Islet precursor cell (in vitro differentiated cells): Measurements from ENCODE around the gene RPL39L.
"Not testable (repeated sequence)": the region's sequence is repeated elsewhere in the genome, so short reads cannot be mapped to it uniquely, and the experiment has no call there.

Source experiments
- DNase-seq: peaks from one replicate; pipeline ENCODE4 v3.0.0-alpha.2; 2018

The RPL39L gene

DNA sequence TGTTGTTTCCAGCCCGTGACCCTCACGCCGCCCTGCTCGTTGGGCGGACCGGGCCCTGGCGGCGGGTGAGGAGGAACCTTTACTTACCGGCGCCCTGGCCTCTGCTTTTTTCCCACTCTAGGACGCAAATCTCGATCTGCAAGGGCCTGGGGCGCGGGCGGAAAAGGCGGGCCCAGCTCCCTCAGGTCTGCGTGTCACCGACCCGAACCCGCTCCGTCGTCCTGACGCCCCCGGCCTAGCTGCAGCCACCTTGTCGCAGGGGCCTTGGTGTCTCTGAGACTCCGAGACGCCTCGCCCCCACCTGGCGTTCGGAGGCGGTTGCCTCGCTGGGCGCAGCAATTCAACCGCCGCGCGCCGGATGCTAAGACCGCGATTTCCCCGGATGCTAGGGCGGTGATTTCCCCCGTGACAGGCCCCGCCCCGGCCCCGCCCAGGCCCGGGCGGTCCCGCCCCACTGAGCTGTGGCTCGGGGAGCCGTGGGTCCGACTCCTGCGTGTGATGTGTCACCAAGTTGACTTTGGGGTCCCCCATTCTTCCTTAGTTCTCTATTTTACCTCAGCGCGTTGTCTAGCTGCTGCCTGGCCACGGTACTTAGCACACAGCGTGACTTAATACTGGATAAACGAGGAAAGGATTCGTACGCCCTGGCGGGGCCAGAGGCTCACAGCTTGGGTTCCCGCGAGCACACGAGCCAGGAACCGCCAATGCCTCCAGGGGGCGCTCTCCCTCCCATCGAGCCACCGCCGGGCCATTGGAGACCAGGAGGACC, at the start of gene RPL39L:
Gene RPL39L, minus strand, starts transcription at position 371 of the 769 bp plus-strand sequence. CDS start 18,196 bp downstream, outside the sequence.
- DNase-seq: peak; percentile 94

DNA sequence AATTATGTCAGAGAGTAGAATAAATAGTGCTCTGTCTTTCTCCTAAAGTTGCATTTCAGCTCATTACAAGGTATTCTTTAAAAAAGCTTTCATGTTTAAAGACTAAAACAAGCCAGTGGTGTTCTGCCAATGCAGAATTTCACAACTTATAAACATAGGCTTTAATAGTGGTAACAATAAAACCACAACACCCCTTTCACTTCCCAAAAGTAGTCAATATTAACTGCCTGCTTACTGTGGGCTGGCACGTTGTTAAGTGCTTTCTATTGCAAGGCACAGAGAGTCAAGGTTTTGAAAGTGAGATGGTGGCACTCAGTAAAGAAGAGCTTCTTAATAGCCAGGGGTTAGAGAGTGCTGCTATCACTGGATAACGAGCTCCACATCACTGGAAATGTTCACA, 49.6 kb upstream of the RPL39L start:
- peak; percentile 12 for DNase-seq

DNA sequence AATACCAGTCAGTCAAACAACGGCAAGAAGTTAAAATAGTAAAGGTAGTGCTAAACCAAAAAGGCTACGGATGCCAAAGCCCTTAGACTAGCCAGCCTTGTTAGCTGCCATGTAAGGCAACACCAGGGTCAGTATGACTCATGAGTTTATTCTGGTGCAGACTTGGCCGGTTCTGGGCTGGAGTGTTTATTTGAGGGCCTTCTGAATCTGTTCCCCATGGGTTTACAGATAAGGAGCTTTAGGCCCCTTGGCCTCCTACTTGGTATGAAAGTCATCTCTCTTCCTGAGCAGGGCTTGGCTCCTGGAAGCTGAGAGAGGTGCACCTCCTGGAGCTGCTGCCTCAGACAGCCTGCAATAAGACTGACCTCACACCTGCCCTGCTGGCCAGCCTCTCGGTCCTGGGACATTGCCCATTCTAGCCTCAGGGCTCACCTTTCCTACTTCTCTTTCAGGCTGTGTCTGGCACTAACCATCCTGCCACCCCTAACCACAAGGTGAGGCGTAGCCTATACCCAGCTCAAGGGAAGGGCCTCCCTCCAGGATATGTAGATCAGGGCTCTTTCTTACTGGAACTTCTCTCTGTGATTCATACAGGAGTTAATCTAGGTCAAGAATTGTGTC, 47.6 kb upstream of the RPL39L start:
- peak; percentile 79 for DNase-seq

DNA sequence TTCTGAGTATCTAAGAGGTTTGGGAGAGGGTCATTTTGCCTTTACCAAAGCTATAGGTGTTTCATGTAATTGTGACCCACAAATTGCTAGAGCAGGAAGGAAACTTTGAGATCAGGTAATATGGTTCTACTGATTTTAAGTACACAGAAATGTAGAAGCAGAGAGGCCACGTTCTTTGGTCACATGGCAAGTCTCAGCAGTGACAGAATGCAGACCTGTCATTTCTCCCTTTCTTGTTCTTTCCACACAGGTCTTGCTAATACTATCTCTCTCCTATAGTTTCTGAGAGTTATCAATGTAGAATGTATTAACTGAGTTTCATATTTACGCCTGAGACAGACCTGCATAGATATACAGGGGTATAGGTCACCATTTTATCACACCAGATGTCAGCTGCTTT, 47.1 kb upstream of the RPL39L start:
- DNase-seq: no peak

DNA sequence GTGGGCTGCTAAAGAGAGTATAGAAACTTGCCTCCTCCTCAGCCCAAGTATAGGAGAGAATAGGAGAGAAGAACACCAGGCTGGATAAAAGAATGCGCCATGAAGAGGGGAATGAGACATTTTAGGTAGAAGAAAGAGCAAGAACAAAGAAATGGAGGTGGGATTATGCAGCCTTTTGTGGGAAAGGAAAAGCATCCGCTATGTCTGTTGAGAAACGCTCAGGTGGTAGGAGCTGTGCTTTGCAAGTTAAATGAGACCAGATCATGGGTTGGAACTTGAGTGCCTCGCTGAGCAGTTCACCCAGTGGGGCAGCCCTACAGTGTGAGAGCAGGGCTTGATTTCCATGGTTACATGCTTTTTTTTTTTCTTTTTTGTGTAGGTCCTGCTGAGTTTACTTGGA, 46.5 kb upstream of the RPL39L start:
- peak; percentile 60 for DNase-seq

DNA sequence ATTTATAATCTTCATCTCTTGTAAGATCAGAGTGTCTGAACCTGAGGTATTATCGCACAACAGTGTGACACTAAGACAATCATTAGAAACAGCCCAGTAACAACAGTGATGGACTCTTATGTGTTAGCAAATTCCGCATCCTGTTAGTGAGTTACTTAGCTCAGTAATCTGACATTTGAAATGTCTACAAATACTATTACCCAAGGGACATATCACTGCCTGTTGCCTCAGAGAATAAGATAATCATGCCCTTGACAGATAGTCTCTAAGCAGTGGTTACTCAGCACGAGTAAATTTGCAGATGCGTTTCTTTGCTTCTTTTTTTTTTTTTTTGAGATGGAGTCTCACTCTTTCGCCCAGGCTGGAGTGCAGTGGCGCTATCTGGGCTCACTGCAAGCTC, 44.6 kb upstream of the RPL39L start:
- peak; percentile 2 for DNase-seq

DNA sequence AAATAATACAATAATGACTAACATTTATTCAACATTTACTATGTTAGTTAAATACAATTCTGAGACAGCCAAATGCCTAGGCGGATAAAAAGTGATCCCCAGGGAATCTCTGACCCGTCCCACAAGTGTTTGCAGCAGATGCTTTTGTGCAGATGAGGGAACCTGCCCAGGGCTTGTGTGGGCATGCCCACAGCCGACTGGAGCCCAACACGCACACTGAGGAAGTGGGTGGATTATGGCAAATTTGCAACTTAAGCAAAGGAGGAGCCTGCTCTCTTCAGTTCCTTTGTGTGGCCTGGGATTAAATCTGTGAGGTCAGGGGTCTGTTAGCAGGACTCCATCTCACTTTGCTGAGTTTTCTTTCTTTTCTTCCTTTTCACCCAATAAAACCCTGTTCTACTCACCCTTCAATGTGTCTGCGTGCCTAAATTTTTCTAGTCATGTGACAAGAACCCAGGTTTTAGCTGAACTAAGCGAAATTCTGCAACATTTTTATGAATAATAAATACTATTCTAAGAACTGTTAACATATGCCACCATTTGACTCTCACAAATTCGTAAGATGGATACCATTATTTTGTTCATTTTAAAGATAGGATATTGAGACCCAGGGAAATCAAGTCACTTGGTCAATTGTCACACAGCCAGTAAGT, 44.0 kb upstream of the RPL39L start:
- DNase-seq: peak; percentile 58

DNA sequence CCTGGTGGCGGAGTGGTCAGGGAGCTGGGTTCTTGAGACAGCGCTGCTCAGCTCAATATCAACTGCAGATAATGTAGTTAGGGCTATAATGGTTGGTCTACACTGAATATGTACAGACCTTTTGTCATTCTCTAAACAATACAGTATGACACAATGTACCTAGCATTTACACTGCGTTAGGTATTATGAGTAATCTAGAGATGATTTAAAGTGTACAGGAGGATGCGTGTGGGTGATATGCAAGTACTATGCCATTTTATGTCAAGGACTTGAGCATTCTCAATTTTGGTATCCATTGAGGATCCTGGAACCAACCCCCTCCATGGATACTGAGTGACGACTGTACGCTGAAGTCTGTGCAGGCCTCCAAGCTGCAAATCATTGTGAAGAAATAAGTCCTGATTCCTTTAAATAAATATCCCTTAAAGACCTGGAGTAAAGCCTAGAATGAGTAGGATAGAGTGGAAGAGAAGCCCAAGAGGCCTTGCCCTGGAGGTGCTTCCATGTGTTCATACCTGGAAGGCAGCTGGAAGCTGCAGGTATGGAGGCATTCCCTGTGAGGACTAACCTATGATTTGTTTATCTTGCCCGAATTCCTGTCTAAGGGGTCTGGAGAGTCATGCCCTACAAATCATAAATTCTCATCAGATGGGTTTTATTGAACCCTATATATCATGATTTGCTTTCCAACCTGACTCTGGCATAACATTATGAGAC, 42.3 kb upstream of the RPL39L start:
- DNase-seq: no peak

DNA sequence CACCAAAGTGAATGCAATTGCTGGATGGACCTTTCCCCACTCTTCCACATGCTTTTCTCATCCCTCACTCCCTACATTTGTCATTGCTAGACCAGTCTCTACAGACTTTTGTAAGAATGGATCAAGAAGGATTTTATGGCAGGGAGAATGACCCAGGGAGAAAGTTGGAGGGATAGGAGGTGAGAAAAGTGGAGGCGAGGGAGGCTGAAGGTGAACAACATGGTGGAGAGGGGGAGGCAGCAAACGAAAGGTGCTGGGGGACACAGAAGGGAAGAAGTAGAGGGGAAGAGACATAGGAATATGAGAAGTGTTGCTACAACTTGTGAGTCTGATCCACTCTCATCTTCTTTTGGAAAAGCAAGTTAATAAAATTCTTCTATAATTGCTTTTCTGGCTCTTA, 33.6 kb upstream of the RPL39L start:
- DNase-seq: no peak

DNA sequence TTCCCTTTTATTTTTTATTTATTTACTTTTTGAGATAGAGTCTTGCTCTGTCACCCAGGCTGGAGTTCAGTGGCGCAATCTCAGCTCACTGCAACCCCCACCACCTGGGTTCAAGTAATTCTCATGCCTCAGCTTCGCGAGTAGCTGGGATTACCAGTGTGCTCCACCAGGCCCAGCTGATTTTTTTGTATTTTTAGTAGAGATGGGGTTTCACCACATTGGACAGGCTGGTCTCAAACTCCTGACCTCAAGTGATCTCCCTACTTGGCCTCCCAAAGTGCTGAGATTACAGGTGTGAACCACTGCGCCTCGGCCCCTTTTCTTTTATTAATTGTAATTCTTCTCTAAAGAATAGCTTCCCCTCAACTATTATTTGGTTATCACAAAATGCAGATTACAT, 31.6 kb upstream of the RPL39L start:
- DNase-seq: not testable (repeated sequence)

DNA sequence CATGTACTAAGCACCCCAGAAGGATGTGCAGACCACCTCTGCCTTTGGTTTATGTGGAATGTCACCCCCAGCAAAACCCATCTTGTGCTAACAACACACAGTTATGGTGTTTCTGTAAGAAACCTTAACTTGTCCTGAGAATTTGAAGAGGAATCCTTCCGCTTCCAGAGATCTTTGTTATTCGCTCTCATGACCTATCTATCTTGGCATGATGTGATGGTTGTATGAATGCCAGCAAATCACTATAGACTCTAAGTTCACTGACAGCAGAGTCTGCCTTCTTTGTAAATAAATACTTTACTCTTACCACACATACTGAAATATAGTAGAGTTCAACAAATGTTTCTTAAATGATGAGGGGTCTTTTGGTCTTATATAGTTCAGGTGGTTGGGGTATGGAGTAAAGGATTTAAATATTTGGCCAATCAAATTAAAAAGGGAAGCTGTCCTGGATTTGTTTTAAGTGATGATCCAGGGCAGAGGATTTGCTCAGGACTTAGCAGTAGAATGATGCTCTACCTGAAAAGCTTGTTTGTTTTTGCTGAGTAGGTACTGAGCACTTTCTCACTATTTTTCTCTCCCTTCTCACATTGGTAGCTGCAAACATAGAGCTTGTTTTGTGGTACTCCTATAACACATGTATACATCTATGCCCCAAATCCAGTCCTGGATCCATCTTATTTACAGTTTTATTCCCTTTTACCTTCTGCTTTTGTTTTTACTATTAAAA, 30.1 kb upstream of the RPL39L start:
- DNase-seq: no peak

DNA sequence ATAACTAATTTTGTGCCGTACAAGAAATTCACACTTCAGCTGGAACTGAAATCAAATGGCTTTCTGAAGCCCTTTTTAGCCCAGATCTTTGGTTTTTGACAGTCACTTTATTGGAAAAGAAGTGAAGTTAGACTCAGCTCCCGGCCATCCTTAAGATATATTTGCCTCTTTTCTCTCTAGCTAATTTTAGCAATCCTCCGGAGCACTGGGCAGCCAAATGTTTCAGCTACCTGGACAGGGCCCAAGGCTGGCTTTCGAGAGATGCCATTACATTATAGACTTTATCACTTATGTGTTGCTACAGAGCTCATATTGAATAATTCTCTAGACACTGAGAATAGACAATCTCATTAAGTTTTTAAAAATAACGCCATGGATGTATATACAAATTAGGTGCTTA, 28.5 kb upstream of the RPL39L start:
- DNase-seq: no peak

DNA sequence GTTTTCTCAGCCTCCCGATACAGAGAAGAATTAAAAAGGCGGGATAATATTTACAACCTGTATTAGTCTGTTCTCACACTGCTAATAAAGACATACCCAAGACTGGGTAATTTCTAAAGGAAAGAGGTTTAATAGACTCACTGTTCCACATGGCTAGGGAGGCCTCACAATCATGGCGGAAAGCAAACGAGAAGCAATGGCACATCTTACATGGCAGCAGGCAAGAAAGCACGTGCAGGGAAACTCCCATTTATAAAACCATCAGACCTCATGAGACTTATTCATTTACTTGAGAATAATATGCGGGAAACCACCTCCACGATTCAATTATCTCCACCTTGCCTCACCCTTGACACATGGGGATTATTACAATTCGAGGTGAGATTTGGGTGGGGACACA, 27.5 kb upstream of the RPL39L start:
- no peak for DNase-seq

DNA sequence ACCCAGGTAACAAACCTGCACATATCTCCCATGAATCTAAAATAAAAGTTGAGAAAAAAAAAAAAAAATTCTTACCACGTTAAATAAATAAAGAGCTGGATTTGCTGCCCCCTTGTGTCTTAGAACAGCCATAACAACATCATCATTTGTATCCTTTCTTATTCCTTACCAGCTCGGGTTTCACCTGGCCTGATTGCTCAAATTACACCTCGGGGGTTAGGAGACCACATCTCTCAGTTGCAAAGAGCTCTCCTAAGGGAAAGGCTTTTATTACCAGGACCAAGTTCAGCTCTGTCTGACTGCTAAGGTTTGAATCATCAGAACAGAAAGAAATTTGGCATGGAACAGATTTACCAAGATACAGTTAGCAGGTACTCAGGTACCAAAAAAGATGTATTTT, 25.8 kb upstream of the RPL39L start:
- peak; percentile 74 for DNase-seq

DNA sequence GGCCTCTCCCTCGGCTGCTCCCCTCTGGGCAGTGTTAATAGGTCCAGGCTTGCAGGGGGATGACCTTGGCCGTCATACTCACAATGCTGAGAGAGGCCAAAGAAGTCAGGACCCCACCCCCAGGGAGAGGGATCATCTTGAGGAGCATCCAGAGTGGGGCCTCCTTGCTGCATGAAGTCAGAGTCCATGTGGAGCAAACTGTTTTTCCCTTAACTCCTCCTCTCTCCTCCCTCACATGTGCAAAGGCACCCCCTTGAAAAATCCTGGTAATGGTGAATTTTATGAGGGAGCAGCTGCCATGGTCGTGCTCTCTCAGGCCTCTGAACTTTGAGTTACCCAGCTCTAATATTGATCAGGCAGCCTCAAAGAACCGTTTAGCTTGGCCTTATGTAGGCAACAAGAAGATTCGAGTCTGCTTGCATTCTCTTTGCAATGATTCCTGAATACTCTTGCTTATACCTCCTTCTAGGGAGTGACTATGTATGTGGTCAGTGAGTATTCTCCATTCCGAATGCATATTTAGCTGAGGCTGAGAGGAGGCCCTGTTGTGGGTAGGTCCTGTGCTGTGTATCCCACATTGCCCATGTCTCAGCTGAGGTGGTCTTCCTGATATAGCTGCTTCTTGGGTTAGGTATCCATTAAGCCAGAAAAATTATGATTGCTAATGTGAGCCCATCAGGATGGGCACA, 23.1 kb upstream of the RPL39L start:
- DNase-seq: no peak

DNA sequence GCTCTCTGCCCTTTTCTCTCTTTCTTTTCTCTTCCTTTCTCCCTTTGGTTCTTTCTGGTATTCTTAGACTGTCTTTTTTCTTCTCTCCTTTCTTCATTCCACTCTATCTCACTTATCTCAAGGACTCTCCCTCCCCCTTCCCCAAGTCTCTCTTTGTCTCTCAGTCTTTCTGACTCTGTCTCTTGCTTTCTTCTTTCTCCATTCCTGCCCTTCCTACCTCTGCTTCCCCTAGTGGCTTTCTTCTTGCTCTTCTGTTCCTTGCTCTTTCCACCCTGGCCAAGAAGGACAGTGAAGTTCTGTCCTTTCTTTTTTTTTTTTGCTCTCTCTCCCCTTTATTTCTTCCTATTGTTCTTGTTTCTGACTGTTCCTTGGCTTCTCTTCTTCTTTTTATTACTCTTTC, 22.3 kb upstream of the RPL39L start:
- DNase-seq: no peak

DNA sequence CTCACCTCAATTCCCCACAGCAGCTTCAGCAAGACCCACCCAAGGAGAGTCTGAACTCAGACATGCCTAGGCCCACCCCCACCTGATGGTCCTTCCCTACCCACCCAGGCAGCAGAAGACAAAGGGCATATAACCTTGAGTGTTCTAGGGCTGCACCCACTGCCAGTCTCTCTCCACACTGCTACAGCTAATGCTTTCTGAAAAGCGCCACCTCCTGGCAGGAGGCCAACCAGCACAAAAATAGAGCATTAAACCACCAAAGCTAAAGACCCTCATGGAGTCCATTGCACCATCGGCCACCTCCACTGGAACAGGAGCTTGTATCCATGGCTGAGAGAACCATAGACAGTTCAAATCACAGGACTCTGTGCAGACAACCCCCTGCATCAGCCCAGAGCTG, 11.3 kb upstream of the RPL39L start:
- no peak for DNase-seq

DNA sequence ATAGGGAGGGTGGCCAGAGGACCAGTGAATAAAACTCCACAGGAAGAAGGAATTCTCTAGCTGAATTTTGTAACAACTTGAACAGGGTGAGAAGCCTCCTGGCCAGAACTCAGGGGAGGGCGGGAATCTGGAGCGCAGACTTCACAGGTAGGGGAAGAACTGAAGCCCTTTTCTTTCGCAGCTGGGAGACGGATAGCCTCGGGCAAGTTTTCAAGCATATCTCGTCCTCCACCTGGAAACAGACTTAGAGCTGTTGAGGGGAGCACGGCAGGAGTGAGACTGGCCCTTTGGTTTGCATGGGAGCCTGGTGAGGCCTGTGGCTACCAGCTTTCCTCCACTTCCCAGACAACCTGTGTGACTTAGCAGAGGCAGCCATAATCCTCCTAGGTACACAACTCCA, 10.9 kb upstream of the RPL39L start:
- peak; percentile 58 for DNase-seq

DNA sequence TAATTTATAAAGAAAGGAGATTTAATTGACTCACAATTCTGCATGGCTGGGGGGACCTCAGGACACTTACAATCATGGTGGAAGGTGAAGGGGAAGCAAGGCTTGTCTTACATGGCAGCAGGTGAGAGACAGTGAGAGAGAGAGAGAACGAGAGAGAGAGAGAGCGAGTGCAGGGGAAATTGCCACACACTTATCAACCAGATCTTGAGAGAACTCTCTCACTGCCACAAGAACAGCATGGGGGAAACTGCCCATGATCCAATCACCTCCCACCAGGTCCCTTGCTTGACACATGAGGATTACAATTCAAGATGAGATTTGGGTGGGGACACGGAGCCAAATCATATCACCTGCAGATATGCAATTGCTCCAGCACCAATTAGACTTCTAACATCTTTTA, 7.1 kb upstream of the RPL39L start:
- no peak for DNase-seq

DNA sequence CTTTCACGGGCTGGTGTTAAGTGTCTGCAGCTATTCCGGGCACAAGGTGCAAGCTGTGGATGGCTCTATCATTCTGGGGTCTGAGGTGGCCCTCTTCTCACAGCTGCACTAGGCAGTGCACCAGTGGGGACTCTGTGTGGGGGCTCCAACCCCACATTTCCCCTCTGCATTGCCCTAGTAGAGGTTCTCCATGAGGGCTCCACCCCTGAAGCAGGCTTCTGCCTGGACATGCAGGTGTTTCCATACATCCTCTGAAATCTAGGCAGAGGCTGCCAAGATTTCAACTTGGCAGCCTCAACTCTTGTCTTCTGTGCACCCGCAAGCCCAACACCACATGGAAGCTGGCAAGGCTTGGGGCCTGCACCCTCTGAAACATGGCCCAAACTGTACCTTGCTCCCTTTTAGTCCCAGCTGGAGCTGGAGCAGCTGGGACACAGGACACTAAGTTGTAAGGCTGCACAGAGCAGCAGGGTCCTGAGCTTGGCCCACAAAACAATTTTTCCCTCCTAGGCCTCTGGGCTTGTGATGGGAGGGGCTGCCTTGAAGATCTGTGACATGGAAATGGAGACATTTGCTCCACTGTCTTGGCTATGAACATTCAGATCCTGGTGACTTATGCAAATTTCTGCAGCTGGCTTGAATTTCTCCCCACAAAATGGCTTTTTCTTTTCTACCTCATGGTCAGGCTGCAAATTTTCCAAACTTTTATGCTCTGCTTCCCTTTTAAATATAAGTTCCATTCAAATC, 6.0 kb upstream of the RPL39L start:
- no peak for DNase-seq

DNA sequence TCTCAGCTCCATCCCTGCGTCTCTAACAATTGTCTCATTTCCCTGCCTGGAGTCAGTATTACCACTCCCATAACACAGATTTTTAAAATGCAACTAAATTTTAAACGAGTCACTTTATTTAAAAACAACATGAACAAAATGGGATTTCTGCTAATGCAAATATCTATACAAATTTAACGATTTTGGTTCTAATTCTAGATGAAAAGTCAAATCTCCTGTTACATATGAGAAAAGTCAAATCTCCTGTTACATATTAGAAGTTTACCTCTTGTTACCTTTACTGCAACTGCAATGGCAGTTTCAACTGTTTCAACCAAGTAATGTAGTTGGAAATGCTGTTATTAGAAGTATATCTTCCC, 578 bp upstream of the RPL39L start:
- DNase-seq: no peak

DNA sequence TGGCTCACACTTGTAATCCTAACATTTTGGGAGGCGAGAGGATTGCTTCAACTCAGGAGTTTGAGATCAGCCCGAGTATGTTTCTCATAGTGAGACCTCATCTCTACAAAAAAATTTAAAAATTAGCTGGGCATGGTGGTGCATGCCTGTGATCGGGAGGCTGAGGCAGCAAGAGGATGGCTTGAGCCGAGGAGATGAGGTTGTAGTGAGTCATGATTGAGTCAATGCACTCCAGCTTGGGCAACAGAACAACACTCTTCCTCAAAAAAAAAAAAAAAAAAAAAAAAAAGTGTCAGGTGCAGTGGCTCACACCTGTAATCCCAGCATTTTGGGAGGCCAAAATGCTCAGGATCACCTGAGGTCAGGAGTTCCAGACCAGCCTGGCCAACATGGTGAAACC, 2.4 kb downstream of the RPL39L start:
- no peak for DNase-seq
